Measurements from ENCODE around the gene GPC1.

The GPC1 gene

GRCh38 chr2:240463274-240463865, 27.9 kb downstream of the GPC1 start:
- no peak for FAIRE-seq
- TF ChIP-seq CTCF (IDR thresholded peaks at IDR 0.05; ENCODE audit: insufficient read depth, missing control alignments), result no peak
- DNase-seq (ENCODE audit: insufficient read length, low spot score), result no peak

- FAIRE-seq, result no peak
Measured at GRCh38 chr2:240463866-240464481, 28.5 kb downstream of the GPC1 start.

GRCh38 chr2:240464514-240465241, 29.2 kb downstream of the GPC1 start:
- FAIRE-seq (no peak), DNase-seq (ENCODE audit: insufficient read length, low spot score) (no peak)
- no peak for TF ChIP-seq CTCF (IDR thresholded peaks at IDR 0.05; ENCODE audit: insufficient read depth, missing control alignments)

More at GRCh38 chr2:240463866-240464481, 28.5 kb downstream of the GPC1 start:
- no peak for DNase-seq (ENCODE audit: insufficient read length, low spot score)
- TF ChIP-seq CTCF (IDR thresholded peaks at IDR 0.05; ENCODE audit: insufficient read depth, missing control alignments), result no peak

- TF ChIP-seq CTCF (IDR thresholded peaks at IDR 0.05; ENCODE audit: insufficient read depth, missing control alignments), result no peak
- peak; percentile 10 for DNase-seq (ENCODE audit: insufficient read length, low spot score)
- no peak for FAIRE-seq
Measured at GRCh38 chr2:240465268-240465764, 29.9 kb downstream of the GPC1 start.

- DNase-seq (ENCODE audit: insufficient read length, low spot score) (no peak), FAIRE-seq (no peak)
- no peak for TF ChIP-seq CTCF (IDR thresholded peaks at IDR 0.05; ENCODE audit: insufficient read depth, missing control alignments)
Measured at GRCh38 chr2:240465765-240466578, 30.5 kb downstream of the GPC1 start.

GRCh38 chr2:240466579-240467148, 31.2 kb downstream of the GPC1 start:
- peak; percentile 8 for DNase-seq (ENCODE audit: insufficient read length, low spot score)
- FAIRE-seq, result no peak
- no peak for TF ChIP-seq CTCF (IDR thresholded peaks at IDR 0.05; ENCODE audit: insufficient read depth, missing control alignments)

Measured in D721Med (cell line).